Measurements from ENCODE around the gene GPR149. TPM values are rescaled to one million over a fixed set of nuclear protein-coding genes. Genes with fewer than 3 reads are reported as not detected.

The GPR149 gene
- total and polyA plus RNA-seq, 2 of the 8 experiments (the other 6 are each of a cell fraction or from before 2014, with no cell fraction given) = not detected

- no peak for TF ChIP-seq RNF2 (IDR thresholded peaks at IDR 0.05; ENCODE audit: borderline replicate concordance, low read depth, low read length, missing control alignments, poor library complexity, severe bottlenecking)
- no peak for TF ChIP-seq RBBP5 (IDR thresholded peaks at IDR 0.05; ENCODE audit: borderline replicate concordance, low read depth, low read length)
Measured at GRCh38 chr3:154422694-154423093, 7.3 kb downstream of the GPR149 start (continued).

Data from H1 (cell line).